UCSD-AML1 (cell line): ENCODE measurements around the gene WDR59.

ENCODE experiments used
- DNase-seq: peaks from one replicate; lab custom pipeline; 2025; ENCODE audit not compliant: unreplicated experiment; lab: John Stamatoyannopoulos, UW

The WDR59 gene

DNA sequence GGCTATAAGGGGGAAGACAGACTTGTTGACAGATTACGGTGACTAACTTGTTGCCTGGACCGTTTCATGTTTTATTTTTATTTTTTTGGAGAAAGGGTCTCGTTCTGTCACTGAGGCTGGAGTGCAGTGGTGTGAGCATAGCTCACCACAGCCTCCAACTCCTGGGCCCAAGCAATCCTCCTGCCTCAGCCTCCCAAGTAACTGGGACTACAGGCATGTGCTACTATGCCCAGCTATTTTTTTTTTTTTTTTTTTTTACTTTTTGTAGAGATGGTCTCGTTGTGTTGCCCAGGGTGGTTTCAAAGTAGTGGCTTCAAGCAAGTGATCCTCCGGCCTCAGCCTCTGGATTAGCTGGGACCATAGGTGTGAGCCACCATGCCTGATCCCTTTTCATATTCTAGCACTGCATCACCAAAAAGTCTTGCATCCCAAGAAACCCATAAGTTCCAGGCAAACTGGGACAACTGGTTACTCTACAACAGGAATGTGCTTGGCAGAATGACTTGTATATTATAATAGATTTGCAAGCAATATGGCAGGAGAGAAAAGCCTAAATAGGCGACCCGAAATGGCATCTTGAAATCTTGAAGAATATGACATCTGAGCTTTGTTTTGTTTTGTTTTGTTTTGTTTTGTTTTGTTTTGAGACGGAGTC is 2.2 kb upstream of the WDR59 start:
- DNase-seq: no peak

DNA sequence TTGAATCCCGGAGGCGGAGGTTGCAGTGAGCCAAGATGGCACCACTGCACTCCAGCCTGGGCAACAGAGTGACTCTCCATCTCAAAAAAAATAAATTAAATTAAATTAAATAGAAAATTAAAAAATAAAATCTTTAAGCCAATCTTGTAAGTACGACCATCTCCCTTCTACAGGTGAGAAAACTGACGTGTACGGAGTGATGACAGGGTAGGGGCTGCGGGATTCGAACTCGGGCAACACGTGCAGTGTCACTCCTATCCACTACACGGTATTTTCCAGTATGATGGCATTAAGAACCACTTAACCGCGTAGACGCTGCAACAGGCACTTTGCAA is 762 bp downstream of the WDR59 start:
- DNase-seq: no peak

DNA sequence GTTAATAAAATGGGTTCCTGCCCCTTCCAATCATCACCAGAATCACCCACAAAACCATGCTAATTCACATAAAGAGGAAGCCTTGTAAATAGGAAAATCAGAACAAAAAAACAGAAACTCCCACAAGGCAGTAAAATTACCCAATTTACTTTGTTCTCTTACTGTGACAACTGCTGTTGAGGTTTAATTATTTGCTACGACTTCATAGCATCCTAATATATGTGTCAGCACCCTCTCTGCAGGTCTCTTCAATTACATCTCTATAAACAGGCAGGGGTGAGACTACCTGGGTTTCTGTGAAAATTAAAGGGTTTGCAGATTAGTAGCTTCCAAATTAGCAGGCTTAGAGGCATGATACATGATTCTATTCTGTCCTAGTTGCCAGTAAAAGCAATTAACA is 2.7 kb downstream of the WDR59 start:
- DNase-seq: no peak

DNA sequence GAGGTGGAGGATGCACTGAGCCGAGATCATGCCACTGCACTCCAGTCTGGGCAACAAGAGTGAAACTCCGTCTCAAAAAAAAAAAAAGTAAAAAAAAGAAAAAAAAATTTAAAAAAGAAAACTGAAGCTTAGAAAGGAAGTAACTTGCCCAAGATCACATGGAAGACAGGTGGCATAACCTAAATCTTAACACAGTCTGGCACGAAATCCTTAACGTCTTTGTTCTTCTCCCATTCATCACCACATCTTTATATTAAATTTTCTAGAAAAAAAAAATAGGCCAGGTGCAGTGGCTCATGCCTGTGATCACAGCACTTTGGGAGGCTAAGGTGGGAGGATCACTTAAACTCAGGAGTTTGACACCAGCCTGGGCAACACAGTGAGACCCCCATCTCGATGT is 9.3 kb downstream of the WDR59 start:
- DNase-seq: no peak

DNA sequence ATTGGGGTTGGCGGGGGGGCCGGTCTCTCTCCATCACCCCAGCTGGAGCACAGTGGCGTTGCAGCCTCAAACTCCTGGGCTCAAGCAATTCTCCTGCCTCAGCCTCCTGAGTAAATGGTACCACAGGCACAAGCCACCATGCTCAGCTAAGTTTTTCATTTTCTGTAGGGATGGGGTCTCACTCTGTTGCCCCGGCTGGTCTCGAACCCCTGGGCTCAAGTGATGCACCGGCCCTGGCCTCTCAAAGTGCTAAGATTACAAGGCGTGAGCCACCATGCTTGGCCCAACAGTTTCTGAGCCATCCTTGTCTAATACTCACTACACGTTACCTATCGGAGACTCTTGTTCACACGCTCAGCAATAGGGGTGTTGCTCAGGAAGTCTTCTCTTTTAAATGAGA is 11.6 kb downstream of the WDR59 start:
- no peak for DNase-seq

DNA sequence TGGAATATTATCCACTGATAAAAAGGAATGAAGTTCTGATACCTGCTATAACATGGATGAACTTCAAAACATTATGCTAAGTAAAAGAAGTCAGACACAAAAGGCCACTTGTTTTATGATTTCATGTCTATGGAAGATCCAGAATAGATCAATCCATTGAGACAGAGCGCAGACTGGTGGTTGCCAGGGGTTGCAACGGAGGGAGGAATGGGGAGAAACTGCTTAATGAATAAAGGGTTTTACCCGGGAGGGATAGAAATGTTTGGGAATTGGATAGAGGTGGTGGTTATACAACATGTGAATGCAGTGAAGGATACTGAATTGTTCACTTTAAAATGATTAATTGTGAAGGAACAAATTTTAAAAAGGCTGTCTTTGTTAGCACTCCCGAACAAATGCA is 30.2 kb downstream of the WDR59 start:
- no peak for DNase-seq

DNA sequence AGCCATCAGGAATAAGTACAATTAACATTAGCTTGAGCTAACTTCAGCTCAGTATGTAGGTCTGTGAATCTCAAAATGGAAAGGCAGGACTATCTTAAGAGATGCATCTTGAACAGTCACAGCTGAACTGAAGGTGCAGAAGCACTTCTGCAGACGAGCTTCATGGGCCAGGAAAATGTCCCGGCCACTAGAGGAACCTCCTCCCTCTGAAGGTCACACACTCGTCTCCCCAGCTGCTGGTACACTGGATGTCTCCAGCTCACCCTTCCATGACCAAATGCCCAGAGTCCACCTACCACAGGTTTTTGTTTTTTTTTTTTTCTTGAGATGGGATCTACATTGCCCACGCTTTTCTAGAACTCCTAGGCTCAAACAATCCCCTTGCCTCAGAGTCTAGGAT is 33.2 kb downstream of the WDR59 start:
- no peak for DNase-seq

DNA sequence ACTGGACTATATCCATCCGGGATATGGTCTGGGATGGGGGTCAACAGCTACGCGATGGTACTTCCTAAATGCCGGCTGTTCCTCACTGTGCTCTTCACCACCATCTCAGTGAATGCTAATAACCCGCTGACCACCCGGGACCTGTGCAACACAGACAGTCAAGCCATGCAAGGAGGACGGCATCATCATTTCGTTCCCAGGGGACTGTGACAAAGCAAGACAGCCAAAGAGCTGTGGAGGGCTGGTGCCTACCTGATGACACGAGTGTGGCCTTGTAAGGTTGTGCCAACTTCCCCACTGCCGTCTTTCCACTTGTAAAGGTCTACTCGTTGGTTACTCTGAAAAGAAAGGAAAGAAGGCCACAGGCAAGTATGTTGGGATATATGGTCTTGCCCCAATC is 33.7 kb downstream of the WDR59 start:
- DNase-seq: no peak

DNA sequence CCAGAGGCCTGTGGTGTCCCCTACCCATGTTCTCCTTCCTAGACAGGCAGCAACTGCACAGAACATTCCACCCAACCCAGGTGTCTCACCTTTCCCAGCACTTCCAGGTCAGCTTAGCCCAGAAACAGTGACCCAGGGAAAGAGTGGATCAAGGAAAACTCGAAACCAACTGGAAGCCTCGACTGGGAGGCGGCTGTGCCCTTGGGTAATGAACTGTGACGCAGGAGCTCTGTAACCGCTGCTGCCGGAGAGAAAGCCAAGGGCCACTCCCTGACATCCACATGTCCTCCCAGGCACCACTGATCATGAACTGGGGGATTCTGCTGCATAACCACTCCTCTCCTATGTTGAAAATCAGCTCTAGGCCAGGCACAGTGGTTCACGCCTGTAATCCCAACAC is 34.4 kb downstream of the WDR59 start:
- DNase-seq: no peak

DNA sequence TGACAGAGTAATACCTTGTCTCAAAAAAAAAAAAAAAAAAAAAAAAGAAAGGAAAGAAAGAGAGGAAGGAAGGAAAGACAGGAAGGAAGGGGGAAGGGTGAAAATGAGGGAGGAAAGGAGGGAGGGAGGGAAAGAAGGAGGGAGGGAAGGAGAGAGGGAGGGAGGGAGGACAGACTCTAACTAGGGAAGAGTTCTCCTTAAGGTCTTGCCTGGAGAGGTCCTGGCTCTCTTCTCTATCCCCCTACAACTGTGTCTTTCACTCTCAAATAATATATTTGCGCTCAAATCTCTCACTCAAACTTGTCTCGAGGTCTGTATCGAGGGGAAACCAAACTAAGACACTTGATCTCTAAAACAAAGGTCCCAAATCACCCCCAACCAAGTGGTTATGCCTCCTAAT is 35.6 kb downstream of the WDR59 start:
- no peak for DNase-seq

DNA sequence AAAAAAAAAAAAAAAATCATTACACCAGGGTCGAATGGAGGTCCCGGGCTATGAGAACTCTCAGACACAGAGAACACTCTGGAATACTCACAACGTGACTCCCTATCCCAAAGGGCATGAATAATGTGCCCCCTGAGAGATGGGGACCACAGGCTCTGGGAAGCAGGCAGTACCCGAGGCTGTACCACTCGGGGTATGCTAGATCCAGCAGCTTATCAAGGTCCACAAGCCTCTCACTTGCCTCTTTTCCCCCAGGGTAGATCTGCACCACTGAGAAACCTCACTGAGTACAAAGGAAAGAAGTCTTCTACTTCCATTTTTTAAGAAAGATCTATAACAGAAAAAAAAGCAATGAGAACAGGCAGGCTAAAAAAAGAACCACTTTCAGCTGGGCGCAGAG is 40.5 kb downstream of the WDR59 start:
- no peak for DNase-seq

DNA sequence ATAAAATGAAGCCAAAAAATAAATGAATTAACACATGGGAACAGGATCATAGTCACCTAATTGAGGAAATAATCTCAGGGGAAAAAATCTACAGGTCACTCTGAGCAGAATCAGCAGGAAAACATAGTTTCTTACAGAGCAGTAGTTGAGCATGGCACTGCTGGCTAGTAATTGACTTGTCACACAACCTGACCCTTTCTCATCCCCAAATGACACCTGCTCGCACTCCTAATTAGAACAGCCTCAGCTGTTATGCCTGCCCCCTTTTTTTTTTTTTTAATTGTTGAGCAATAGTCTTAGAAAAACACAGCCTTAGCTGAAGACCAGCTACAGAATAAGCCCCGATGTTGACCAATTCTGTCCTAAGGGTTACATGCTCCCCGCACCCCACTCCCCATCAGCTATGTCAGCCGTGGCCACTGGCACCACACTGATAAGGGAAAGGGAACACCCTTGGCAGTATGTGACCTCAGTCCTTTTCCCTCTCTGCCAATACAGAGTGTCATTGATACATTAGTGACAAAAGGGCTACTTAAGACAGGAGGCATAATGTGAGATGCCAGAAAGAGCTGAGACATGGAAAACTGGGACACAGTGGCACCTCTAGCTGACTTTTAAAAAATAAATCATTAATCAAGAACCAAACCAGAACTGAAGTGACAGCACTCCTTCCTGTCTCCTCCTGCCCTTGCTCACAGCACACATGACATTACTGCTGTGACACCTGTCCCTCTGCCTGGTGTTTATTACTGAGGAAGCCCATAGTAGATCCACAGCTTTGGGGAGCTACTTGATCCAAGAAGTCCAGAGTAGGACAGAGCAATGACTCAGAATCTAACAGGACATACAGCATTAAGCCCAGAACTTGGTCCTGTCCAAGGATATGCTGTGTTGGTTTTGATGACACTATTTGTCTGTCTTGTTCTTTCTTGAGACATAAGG is 41.7 kb downstream of the WDR59 start:
- no peak for DNase-seq

DNA sequence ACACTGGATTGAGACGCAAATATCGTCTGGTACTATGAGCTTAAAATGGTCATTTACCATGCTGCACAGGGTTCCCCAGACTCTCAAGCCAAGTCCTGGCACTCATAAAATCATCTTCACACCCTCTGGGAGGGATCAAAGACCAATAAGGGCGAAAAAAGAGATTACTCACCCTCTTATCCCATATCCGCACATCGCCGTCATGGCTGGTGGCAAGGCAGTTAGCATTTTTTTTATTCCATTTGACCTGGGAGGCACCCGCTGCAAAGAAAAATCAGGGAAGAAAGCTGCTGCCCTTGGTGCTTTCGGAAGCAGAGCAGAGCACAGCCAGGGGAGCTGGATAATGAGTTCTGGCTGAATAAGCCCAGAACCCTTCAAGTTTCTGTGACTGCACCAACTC is 42.4 kb downstream of the WDR59 start:
- no peak for DNase-seq

DNA sequence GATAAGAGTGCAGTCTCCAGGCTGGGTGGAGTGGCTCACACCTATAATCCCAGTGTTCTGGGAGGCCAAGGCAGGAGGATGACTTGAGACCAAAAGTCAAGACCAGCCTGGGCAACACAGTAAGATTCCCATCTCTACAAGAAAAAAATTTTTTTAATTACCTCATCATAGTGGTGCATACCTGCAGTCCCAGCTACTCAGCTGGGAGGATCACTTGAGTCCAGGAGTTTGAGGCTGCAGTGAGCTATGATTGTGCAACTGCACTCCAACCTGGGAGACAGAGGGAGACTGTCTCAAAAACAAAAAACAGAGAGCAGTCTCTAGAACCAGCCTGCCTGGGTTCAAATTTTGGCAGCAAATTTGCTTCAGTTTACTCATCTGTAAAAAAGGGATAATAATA is 45.2 kb downstream of the WDR59 start:
- no peak for DNase-seq

DNA sequence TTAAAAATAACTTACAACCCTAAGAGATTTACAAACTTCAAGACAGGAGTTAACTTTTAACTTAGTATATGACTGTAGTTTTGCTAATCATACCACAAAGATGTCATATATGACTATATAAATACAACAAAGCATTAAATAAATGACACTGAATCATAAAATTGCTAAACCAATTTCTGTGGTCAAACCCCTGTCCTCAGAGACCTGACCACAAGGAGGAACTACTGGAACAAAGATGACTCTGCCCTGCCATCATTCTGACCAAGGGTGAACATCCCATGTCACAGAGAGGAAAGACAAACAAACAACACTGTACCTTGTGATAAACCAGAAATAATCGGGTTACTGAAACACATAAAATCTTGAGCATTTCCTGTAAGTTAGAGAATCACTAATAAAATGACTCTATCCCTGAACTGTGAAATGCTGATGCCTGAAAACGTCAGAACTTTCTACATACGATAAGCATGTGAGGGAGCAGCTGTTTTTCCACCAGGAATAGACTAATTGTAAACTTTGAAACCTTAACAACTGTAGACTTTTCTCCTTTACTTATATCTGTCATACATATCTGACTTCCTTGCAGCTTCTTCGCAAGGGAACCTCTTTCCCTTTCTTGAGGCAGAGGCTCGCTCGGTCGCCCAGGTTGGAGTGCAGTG is 47.9 kb downstream of the WDR59 start:
- DNase-seq: no peak

DNA sequence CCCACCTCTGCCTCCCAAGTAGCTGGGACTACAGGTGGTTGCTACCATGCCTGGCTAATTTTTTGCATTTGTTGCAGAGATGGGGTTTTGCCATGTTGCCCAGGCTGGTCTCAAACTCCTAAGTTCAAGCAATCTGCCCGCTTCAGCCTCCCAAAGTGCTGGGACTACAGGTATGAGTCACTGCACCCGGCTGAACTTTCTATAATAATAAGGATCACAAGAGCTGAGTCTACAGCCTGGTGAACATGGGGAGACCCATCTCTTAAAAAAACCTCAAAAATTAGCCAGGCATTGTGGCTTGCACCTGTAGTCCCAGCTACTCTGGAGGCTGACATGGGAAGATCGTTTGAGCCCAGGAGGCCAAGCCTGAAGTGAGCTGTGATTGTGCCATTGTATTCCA is 53.5 kb downstream of the WDR59 start:
- DNase-seq: no peak

DNA sequence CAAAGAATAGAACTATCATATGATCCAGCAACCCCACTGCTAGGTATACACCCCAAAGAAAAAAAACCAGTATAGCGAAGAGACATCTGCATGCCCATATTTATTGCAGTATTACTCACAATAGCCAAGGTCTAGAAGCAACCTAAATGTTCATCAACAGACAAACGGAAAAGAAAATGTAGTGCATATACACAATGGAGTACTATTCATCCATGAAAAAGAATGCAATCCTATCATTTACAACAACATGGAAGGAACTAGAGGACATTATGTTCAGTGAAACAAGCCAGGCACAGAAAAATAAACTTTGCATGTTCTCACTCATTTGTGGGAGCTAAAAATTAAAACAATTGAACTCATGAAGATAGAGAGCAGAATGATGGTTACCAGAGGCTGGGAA is 55.3 kb downstream of the WDR59 start:
- no peak for DNase-seq

DNA sequence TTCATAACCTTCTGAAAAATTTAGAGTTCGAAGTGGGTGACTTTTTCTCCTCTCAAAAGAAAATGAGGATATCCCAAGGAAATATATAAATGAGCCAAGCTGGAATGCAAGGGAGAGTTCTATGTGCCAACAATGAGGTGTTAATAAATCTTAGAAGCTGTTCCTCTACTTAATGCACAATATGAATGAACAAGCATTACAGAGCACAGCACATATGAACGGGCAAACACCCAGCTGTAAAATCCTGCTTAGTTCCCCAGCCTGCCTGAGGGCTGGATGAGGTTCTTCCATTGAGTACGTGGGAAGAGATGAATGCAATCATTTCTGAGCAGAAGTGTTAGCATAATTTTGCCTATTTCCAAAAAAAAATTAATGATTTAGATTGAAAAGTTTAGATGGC is 58.1 kb downstream of the WDR59 start:
- no peak for DNase-seq

DNA sequence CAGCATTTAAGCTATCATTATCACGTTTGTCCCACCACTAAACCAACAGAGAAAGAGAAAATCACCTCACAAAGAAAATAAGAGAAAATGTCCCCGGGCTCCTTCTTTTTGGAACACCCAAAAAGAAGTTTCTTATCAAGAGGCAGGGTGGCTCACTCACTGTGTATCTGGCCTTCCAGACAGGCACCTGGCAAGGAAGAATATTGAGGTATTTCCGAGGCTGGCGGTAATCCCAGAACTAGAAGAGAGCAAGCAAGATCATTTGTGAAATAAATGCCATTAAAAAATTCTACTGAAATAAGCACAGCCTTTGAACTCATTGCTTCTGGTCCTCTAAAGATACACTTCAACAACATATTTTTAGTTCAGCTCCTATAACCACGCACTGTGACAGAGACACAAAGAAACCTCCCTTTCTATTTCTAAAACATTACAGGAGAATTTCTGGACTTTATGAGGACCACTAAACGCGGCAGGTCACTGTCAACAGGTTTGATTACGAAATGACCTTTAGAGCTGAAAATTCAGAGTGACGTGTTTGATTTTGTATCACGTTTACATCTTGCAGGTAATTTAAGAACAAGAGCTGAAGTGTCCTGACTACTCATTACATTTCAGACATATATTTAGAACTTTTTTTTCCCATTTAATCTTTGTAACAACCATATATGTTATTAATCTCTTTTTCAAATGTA is 61.0 kb downstream of the WDR59 start:
- no peak for DNase-seq

DNA sequence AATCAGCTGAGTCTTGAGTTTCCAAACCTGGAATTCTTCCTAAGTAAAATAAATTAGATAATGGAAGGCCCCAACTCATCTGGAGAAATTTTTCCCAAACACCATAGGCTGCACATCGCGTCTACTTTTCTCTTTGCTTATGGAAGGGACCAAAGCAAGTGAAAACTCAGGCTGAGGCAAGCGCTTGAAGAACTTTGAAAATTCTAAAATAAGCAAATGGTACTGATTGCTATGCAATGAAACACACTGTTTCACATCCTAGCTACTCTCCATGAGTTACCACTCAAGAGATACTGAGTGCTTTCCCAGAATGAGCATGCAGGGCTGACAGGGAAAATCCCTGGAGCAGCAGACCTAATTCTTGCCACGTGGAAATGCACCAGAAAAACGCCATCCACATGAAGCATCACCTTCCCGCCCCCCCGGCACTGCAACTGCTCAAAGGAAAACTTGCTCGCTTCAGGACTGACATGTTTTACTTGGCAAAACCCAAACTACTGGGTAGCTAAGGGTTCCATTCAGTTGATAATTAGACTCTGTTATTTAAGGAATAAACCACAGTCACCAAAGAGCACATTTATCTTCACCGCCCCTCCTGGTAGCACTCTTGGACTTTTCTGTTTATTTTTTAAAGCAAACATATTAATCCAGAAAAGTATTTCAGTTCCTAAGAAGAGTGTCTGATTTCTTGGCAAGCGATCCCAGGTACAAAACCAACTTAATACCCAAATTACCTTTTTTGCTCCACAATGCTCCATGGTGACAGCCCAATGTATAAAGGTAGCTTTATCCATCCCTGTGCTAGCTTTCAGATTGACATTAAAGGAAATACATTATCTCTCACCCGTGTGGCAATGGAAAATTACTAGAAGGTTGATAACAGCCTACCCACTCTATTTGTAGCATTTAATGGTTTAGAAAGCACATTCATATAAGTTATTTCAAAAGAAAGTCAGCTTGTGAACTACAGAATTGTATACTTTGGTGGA is 62.5 kb downstream of the WDR59 start:
- no peak for DNase-seq
